ENCODE results near the gene YY1.

The YY1 gene

GRCh38 chr14:100305324-100306100 is 66.6 kb downstream of the YY1 start (continued):
- TF ChIP-seq ZNF280D (tag by site-specific recombination; IDR thresholded peaks at IDR 0.05), result no peak
- TF ChIP-seq PATZ1 (tag by site-specific recombination; IDR thresholded peaks at IDR 0.05), result peak; percentile 47

DNA sequence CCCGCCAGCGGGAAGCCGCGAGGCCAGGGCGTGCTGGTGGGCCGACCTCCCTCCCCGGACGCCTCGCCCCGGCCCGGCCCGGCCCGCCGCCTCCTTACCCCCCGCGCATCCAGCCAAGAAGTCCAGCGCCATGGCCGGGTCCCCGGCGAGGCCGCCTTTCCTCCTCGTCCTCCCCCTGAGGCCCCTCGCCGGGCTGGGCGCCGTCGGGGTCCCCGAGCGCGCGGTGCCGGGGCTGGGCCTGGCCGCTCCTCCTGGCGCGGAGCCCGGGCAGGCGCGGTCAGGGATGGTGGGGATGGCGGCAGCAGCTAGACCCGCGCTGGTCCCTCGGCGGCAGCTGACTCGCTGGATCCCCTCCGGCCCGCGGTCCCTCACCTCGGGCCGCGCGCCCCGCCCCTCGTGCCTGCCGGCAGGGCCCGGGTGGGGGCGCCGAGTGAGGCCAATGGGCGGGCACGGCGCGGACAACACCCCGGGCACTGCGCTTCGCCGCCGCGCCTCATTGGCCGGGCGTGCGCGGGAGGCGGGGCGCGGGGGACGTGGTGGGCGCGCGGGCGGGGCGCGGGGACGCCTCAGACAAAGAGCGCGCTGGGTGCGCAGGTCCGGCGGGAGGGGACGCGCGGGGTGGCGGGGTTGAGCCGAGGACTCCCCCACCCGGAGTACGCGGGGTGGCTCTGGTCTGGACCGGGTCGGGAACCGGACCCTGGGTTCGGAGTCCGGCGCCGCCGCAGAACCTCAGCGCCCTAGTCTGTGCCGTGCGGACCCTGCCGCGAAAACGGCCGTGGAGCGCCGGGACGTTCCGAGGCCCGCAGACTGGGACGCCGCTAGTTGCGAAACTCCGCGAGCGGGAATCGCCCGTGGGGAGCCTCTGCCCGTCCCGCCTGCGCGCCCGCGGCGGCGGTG is 67.4 kb downstream of the YY1 start, which contains the start of gene SLC25A29:
SLC25A29 (minus strand) TSS at position 344 of the 897 bp plus-strand sequence; CDS start at position 132, 212 bp downstream.
- ChIA-PET CTCF (no interaction called here), POLR2A (no interaction called here)
- Histone ChIP-seq H3K4me3 (ENCODE audit: low read depth, low read length) (peak within 1 kb of the TSS; percentile 71), H3K4me1 (ENCODE audit: control insufficient read depth, insufficient read depth, low read length) (peaks cover 2% of the 10 kb centered on the region; the same call in 1 of the 2 replicates), H3K36me3 (ENCODE audit: control insufficient read depth in 2 of 2, insufficient read depth in 1 of 2, low read length in 2 of 2) (no peaks in the 10 kb centered on the region), H3K9me3 (ENCODE audit: control insufficient read depth, insufficient read depth, low read depth, low read length) (no peaks in the 10 kb centered on the region), H3K27ac (ENCODE audit: extremely low read depth, low read depth, low read length) (peak within 1 kb of the TSS; percentile 60; the same call in 1 of the 2 replicates)
- TF ChIP-seq ZNF626 (tag by site-specific recombination; IDR thresholded peaks at IDR 0.05) (no peak), ZNF623 (tag by site-specific recombination; IDR thresholded peaks at IDR 0.05) (no peak), ZNF433 (tag by site-specific recombination; IDR thresholded peaks at IDR 0.05; ENCODE audit: low read depth) (no peak), ZBTB21 (tag by site-specific recombination; IDR thresholded peaks at IDR 0.05) (no peak), KLF9 (tag by site-specific recombination; IDR thresholded peaks at IDR 0.05; ENCODE audit: low read depth) (no peak; the same call in 1 of the 2 replicates), ZNF266 (tag by site-specific recombination; IDR thresholded peaks at IDR 0.05; ENCODE audit: low read depth) (no peak), ZNF394 (tag by site-specific recombination; IDR thresholded peaks at IDR 0.05; ENCODE audit: borderline replicate concordance) (no peak), ZNF416 (tag by site-specific recombination; IDR thresholded peaks at IDR 0.05) (no peak), PBX3 (CRISPR knock-in tag; IDR thresholded peaks at IDR 0.05) (0 out of 2 replicates have a peak, but pooled peaks have one; percentile 14), TCF7L2 (IDR thresholded peaks at IDR 0.05; ENCODE audit: borderline replicate concordance, low read depth, low read length) (no peak), IKZF3 (tag by site-specific recombination; IDR thresholded peaks at IDR 0.05) (no peak), GLI2 (tag by site-specific recombination; IDR thresholded peaks at IDR 0.05; ENCODE audit: borderline replicate concordance, low read depth) (no peak), ZFP3 (tag by site-specific recombination; IDR thresholded peaks at IDR 0.05; ENCODE audit: low read depth) (no peak), ZNF274 (IDR thresholded peaks at IDR 0.05; ENCODE audit: low read length) (no peak), ZNF274 (tag by site-specific recombination; IDR thresholded peaks at IDR 0.05; ENCODE audit: borderline replicate concordance) (no peak), ZBTB7A (tag by site-specific recombination; IDR thresholded peaks at IDR 0.05; ENCODE audit: low read depth) (peak; percentile 83; the same call in 1 of the 2 replicates), ZNF133 (tag by site-specific recombination; IDR thresholded peaks at IDR 0.05) (no peak), ZNF157 (tag by site-specific recombination; IDR thresholded peaks at IDR 0.05) (no peak), ZNF404 (tag by site-specific recombination; IDR thresholded peaks at IDR 0.05) (no peak), FEZF1 (tag by site-specific recombination; IDR thresholded peaks at IDR 0.05) (no peak), ZNF585B (tag by site-specific recombination; IDR thresholded peaks at IDR 0.05) (no peak), YY1 (tag by site-specific recombination; IDR thresholded peaks at IDR 0.05) (no peak; the same call in 1 of the 2 replicates), ZNF239 (tag by site-specific recombination; IDR thresholded peaks at IDR 0.05) (no peak)
- TF ChIP-seq, protein P1, sequence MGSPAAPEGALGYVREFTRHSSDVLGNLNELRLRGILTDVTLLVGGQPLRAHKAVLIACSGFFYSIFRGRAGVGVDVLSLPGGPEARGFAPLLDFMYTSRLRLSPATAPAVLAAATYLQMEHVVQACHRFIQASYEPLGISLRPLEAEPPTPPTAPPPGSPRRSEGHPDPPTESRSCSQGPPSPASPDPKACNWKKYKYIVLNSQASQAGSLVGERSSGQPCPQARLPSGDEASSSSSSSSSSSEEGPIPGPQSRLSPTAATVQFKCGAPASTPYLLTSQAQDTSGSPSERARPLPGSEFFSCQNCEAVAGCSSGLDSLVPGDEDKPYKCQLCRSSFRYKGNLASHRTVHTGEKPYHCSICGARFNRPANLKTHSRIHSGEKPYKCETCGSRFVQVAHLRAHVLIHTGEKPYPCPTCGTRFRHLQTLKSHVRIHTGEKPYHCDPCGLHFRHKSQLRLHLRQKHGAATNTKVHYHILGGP (tag by site-specific recombination; IDR thresholded peaks at IDR 0.05), result no peak

Data from HEK293 (cell line).